Epidermal melanocyte (primary cell): Measurements from ENCODE around the gene DPYD.
A peak's percentile ranks its signal among the peaks of the same experiment; 100 is the strongest.

ENCODE experiments used
- DNase-seq: peaks from one replicate; pipeline ENCODE4 v3.0.0; 2011; ENCODE audit warnings: low spot score; ENCODE audit not compliant: insufficient read length

Gene DPYD

DNA sequence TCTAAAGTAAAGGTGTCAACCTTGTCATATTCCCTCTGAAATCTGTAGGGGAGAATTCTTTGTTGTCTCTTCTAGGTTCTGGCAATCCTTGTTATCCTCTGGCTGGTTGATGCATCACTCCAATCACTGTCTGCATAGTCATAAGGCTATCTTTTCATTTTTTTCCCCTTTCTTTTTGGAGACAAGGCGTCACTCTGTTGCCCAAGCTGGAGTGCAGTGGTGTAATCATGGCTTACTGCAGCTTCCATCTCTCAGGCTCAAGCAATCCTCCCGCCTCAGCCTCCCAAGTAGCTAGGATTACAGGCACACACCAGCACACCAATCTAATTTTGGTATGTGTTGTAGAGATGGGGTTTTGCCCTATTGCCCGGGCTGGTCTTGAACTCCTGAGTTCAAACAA, 12.9 kb downstream of the DPYD start:
- no peak for DNase-seq

DNA sequence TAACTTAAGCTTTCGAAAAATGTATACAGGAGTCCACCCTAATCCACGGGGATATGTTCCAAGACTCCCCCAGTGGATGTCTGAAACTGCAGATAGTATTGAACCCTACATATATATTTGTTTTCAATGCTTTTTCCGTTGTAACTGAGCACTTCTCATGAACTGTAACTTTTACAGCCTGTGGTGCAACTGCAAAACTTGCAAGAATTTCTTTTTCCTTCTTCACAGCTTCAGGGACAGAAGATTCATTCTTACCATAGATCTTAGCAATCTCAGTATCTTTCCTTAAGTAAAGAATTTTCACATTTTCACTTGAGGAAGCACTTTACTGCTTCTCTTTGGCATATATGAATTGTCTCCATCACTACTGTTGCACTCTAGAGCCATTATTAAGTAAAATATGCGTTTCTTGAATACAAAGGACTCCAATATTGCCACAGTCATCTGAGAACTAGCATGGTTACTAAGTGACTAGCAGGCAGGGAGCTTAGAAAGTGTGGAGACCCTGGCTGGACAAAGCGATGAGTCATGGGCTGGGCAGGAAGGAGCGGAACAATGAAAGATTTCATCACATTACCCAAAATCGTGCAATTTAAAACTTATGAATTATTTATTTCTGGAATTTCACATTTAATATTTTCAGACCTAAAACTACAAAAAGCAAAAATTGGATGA, 14.1 kb downstream of the DPYD start:
- DNase-seq, result no peak

DNA sequence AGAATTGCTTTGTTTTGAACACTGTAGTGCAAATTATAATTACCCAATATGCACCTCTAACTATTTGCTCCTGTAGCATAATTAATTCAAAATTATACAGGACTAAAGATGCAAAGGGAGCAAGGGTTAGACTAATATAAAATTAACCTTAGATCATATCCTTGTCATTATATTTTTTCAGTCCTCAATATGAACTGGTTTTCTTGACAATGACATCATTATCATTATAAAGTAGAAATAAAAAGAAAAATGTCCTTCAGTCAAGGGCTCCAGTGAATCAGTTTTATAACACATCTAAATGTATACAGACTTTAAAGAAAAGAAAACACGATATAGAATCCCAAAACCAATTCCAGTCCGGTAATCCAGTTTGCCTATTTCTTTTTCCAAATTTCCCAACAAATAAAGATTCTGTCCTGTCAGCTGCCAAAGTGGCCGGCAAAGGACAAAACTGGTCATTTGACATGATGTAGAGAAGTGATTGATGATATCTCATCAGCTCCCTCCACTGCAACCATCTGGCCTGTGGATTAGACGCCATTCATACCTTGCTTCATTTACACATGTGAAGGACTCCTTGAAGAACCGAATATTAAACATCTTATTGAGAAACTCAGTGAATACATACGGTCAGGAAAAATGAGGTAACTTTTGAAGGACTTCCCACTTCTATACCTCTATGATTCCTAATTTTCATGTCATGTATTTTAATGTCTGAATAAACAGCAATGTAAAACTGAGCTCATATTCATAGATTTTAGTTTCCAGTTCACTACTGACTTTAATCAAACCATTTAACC, 15.5 kb downstream of the DPYD start:
- no peak for DNase-seq

DNA sequence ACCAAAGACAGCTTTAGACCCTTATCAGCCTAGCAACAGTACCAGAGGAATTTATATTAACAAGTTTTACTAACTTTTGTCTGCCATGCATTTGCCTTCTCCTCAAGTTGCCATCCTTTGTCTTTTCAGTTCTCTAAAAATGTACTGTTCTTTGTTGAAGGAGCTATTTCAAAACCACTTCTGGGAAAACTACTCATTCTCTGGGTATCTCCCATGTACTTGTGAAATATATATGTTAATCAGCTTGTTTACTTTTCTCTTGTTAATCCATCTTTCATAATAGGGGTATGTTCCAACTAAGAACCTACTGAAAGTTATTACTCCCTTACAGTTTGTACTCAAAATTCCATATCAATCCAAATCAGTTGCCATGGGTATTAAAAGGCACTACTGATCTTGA, 16.3 kb downstream of the DPYD start:
- DNase-seq, result no peak

DNA sequence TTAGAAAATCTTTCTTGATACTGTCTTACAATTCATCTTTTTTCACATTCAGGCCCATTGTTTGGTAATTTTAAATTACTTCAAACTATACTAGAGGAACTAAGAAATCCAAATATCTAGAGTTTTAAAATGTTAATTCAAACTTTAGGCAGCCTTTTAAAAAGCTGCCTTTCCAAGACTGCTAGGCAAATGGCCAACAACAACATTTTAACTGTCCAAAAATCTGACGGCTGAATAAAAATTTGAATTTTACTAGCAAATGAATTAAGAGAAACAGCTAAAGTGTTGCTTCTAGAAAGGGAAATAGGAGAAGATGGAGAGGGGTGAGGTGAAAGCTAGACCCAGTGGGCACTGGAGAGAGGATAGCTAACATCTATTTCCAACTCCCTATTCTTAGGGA, 17.2 kb downstream of the DPYD start:
- no peak for DNase-seq

DNA sequence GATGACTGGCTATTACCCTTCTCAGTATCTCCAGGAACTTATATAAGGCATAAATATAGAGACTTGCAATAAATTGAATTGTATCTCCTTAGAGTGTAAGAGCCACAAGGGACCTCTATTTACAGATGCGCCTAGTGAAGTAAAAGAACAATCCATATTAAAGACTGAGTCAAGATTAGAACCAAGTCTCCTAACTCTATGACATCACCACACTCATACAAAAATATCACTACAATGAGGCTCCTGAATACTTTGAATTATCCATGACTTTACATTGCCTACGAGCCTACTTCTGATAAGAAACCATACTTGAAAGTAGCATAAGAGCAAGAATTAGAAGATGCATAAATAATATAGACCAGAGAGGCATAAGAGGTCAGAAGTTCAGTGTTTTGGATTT, 18.8 kb downstream of the DPYD start:
- DNase-seq, result no peak

DNA sequence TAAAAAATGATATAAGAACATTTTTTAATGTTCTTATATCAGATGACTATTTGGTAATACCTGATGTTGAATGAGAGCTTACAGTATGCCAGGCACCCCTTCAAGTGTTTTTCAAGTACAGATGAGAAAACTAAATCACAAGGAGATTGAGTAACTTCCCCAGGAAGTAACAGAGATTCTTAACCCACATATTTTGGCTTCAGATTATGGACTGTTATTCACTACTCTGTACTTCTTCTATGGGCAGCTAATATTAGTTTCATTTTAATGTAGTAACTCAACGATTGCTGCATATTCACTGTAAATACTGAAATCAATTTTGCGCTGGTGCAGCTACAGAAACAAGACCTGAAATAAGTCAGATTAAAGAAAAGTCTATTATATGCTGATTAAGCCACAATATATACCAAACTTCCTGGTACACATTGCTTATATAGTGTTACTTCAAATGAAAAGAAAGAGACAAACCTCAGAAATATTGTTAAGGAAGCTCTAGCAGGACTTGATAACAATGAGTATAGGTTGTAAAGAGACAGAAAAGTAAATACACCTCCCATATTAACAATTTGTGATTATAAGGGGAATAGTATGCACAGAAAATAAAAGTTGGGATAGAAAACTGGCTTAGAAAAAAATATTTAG, 19.7 kb downstream of the DPYD start:
- no peak for DNase-seq

DNA sequence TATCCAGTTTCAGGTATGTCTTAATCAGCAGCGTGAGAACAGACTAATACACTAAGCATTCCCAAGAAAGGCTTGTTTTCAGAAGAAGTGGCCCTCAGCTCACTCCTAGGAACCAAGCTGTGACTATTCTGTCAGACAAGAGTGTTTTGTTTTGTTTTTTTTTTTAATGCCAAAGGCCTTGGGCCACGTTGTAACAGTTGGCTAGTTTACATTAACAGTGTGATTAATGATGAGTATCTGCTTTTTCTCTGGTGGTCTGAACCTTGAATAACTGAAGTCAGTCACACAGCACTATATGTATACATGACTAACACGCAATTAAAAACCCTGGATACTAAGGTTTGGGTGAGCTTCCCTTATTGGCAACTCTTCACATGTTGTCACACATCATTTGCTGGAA, 21.9 kb downstream of the DPYD start:
- no peak for DNase-seq

DNA sequence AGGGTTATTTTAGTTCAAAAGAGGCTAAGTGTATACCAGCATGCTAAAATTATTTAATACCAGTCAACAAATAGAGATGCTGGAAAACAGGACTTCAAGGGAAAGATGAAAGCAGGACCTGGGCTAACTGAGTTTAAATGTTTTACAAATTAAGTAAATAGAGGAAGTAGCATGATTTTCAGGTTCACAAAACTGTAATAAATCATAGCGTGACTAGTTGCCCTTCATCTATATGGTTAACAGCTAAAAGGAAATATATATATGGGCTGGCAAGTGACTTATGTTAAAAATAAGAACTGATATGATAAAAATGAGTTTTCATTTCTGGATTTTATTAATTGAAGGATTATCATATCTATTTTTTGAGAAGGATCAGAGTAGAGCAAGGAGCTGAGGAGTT, 25.6 kb downstream of the DPYD start:
- no peak for DNase-seq

DNA sequence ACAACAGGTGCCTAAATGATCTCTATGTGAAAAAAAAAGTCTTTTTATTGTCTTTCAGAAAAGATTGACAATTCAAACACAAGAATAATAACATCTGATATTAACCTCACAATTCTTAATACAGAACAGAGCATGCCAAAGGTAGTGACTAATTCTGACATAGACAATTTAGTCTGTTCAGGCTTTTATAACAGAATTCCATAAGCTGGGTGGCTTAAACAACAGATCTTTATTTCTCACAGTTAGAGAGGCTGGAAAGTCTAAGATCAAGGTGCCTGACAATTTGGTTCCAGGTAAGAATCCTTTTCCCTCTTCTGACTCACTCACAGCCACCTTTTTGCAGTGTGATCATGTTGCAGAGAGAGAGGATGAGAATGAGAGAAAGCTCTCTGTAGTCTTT, 27.0 kb downstream of the DPYD start:
- DNase-seq, result no peak

DNA sequence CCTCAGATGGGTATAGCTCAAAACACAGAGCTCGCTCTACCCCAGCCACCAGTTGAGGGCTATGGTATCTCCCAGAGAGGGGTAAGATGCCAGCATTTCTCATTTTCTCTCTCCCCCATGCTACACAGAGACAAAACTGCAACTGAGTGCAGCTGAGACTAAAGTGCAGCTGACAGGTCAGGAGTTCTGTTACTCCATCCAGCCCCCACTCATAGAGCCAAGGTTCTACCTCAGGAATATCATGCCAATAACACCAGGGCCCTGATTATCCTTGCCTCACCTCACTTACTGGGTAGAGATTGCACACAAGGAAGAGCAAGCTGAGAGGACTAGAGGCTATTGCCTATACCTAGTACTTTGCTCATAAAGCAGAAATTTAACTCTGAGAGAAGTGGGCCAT, 34.6 kb downstream of the DPYD start:
- no peak for DNase-seq

DNA sequence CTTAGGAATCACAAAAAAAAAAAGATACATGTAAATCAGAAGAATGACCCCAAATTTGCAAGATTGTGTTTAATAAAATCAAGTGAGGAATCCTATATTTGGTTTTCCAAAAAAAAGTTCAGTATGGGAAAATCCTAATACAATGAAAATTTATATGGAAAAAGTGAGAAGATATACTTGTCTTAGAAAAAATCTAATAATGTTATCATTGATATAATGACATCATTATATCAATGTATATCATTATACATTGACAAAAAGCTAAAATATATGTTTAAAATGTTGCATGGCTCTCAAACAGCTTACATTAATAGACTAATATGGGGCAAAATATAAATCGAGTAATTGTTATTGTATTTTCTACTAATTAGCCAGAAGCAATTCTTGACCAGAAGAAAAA, 37.0 kb downstream of the DPYD start:
- DNase-seq, result no peak

DNA sequence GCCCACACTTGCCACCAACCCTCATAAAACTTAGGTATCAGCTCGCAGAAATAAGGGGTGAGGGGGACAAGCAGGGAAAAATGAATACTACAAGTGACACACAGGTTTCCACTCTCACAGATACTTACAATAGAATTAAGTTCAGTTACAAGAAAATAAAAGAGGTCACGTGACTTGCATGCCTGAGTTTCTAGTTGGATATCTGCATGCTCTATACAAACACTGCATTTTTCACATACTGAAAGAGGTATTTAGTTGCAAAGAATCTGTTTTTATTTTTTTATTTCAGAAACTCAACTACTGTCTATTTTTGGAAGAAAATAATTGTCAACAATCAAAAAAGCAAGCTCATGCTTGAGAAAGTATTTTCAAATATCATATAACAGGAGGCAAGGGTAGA, 43.5 kb downstream of the DPYD start:
- DNase-seq, result no peak

DNA sequence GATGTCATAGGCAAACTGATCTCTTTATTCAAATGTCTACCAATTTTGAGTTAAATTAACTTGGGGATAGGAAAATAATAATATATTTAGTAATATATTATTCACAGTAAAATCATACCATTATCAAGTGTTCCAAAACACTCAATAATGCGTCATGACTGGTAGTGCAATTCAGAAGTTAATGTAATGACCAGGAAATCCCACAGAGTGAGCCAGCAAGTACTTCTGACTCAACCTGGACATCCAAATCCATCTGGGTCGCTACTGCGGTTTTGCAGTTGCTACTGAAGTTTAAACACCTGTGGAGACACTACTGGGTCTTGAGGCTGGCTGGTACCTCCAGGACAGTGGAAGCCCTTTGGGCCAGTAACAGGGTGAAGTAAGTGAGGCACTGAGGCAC, 44.8 kb downstream of the DPYD start:
- DNase-seq, result no peak

DNA sequence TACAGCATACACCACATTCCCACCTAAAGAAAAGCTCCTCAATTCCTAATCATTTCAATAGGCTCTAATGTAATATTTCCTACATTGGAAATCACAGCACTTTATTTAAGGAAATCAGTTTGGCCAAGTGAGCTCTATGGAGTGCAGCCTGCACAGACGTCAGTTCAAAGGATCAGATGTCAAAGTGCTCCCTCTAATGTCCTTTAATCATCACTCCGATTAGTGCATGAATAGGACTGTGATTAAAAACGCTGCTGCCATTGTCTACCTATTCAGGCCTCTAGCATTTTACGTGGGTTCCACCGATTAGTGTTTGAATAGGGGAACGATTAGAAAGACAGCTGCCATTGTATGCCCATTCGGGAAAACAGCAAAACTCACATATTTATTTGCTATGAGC, 50.2 kb downstream of the DPYD start:
- DNase-seq, result no peak

DNA sequence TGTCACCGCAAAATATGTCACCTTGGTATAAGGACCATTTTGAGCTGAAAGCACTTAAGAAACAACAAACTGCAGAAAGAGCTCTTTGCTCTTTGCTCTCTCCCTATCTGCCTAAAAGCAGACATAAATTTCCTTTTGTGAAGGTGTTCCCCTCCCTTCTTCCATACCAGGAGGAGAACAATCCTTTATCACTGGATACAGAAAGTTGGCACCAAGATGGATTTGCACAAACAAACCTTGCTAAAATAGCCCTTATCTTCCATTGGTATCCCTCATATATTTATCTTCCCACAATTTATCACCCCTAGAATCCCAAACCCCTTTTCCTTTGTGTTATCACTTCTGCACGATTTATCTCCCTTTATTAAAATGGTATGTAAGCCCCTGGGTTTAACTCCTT, 51.4 kb downstream of the DPYD start:
- no peak for DNase-seq

DNA sequence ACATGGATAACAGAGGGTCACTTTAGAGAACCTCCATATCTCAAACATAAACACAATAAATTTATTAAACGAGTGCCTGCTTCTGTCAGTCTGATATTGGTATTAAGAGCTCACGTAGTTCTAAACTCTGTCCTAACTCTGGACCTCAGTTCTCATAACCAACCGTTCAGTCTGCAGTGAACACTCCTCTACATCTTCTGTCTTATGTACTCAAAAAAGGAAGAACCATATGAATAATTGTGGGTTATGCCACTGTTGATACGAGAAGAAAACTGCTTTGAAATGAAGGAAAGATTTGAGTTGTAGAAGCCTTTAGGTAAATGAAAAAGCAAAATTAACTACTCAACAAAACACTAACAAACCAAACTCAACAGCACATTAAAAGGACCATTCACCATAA, 53.7 kb downstream of the DPYD start:
- DNase-seq, result no peak

DNA sequence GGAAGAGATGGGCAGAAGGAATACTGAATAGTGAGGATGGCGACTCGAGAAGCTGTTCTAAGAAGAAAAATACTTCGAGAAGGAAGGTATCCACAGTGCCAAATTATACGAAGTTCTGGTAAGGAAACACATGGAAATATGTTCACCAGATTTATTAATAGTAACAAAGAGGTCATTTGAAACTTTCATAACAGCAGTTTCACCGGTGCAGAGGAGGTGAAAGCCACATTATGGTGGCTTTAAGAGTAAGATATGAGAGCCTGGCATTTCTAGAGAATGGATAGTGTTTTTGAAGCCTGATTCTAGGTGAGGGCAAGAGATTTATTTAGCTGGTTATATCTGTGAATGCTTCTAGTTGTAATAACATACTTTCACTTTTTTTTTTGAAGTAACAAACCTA, 56.2 kb downstream of the DPYD start:
- no peak for DNase-seq

DNA sequence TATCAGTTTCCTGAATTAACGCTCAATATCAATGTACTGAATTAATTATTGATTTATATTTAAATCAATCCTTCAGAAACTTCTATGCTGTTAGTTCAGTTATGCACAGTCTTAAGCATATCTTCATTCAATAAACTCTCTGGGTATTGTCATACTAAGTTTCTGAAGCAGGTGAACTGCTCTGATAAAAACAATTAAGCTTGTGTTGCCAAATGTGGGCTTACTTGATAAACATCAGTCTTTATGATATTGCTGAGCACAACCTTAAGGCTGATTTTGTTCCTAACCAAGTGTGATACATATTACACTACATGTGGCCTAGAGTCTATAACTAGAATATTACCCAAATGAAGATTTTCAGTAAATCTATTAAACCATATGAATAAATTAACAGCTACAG, 67.6 kb downstream of the DPYD start:
- no peak for DNase-seq

DNA sequence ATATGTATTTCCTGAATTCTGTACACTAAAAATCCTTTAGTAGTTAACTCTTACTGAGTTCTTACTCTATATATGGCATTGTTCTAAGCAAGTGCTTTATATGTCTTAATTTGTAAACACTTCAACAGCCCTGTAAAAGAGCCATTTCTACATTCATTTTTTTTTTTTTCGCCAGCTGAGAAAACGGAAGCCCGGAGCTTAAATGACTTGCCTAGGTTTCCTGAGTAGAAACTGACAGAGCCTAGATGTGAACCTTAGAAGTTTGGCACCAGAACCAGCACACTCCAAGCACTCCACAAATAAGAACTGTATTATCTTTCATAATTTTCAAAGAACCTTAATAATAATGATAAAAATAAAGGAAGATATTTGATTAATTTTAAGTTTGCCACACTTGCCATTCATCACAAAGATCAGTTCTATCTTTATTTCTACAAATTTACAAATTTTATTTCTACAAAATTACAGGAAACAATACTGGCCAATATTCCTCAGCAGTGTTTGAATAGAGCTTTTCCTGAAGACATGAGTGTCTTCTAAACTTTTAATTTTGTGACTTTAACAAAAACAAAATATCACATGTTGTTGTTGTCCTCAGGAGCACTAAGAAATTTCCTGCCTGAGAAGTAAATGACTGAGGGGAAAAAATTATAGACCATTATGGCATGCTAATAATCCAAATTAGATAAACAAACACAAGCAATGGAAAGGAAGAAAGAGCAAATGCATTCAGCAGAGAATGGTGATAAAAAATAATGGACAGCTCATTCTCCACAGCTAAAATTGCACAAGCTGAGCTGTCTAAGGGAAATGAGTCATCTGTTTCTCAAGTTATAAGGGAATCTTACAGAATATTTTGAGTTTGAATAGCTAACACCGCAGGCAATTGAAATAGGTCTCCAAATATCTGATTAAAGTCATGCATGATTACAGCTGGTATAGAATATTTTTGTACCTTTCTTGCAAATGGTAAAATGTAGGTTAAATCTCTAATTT, 71.2 kb downstream of the DPYD start:
- DNase-seq, result peak; percentile 68

DNA sequence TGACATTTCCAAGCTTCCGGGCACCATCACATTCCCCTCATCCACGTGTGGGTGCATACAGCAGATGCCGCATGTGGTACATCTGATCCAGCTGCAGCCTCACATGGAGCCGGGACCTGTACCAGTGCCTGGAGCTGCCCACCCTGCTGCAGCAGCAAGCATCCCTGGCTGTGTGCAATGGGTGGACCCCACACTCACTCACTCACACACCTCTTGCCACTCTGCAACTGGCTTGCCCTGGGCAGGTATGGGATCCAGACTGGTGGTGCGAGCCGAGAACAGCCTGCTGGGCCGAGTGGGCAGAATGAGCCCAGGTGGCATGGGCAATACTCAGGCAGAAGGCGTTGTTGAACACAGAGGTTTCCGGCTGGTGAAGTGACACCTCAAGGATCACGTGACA, 75.0 kb downstream of the DPYD start:
- DNase-seq, result no peak
